HEK293 (cell line): ENCODE measurements around the gene POLDIP2.
A peak's percentile ranks its signal among the peaks of the same experiment; 100 is the strongest.

ENCODE experiments used
- CTCF ChIP-seq: fragments of 450-650 bp; formaldehyde crosslinking; IDR thresholded peaks from 2 replicates; pipeline ENCODE4 v1.5.1; 2016; ENCODE audit warnings: missing biosample characterization, missing genetic modification characterization
- GLI4 ChIP-seq: fragments of 450-650 bp; formaldehyde crosslinking; IDR thresholded peaks from 2 replicates; pipeline ENCODE4 v1.5.1; 2016; ENCODE audit warnings: missing biosample characterization, missing genetic modification characterization
- PRDM10 ChIP-seq: fragments of 450-650 bp; formaldehyde crosslinking; IDR thresholded peaks from 2 replicates; pipeline ENCODE4 v1.5.1; 2016; ENCODE audit warnings: missing biosample characterization, missing genetic modification characterization
- SP7 ChIP-seq: fragments of 450-650 bp; formaldehyde crosslinking; IDR thresholded peaks from 2 replicates; pipeline ENCODE4 v1.5.1; 2016; ENCODE audit warnings: missing biosample characterization, missing genetic modification characterization
- ZBTB20 ChIP-seq: fragments of 450-650 bp; formaldehyde crosslinking; IDR thresholded peaks from 2 replicates; pipeline ENCODE4 v1.5.1; 2016; ENCODE audit warnings: missing biosample characterization, missing genetic modification characterization
- ZNF148 ChIP-seq: fragments of 450-650 bp; formaldehyde crosslinking; IDR thresholded peaks from 2 replicates; pipeline ENCODE4 v1.5.0; 2017; ENCODE audit warnings: missing biosample characterization, missing genetic modification characterization, borderline replicate concordance
- ZNF223 ChIP-seq: fragments of 450-650 bp; formaldehyde crosslinking; IDR thresholded peaks from 2 replicates; pipeline ENCODE4 v1.5.1; 2016; ENCODE audit warnings: missing biosample characterization, missing genetic modification characterization
- ZNF23 ChIP-seq: fragments of 450-650 bp; formaldehyde crosslinking; IDR thresholded peaks from 2 replicates; pipeline ENCODE4 v1.5.1; 2016; ENCODE audit warnings: missing biosample characterization, missing genetic modification characterization, borderline replicate concordance
- ZNF426 ChIP-seq: fragments of 450-650 bp; formaldehyde crosslinking; IDR thresholded peaks from 2 replicates; pipeline ENCODE4 v1.5.1; 2017; ENCODE audit warnings: missing biosample characterization, missing genetic modification characterization, mild to moderate bottlenecking, inconsistent platforms, moderate library complexity
- ZNF571 ChIP-seq: fragments of 450-650 bp; formaldehyde crosslinking; IDR thresholded peaks from 2 replicates; pipeline ENCODE4 v1.5.0; 2017; ENCODE audit warnings: missing biosample characterization, missing genetic modification characterization
- ZNF704 ChIP-seq: fragments of 450-650 bp; formaldehyde crosslinking; IDR thresholded peaks from 2 replicates; pipeline ENCODE4 v1.5.1; 2016; ENCODE audit warnings: missing biosample characterization, missing genetic modification characterization
- ZNF785 ChIP-seq: fragments of 450-650 bp; formaldehyde crosslinking; IDR thresholded peaks from 2 replicates; pipeline ENCODE4 v1.5.1; 2016; ENCODE audit warnings: missing biosample characterization, missing genetic modification characterization
- ZSCAN5A ChIP-seq: fragments of 450-650 bp; formaldehyde crosslinking; IDR thresholded peaks from 2 replicates; pipeline ENCODE4 v1.5.1; 2016; ENCODE audit warnings: missing biosample characterization, missing genetic modification characterization
- TF ChIP-seq, protein P1 (sequence below): fragments of 450-650 bp; formaldehyde crosslinking; IDR thresholded peaks from 2 replicates; pipeline ENCODE4 v1.5.1; 2016; ENCODE audit warnings: missing biosample characterization, missing genetic modification characterization
- TF ChIP-seq, protein P2 (sequence below): fragments of 450-650 bp; formaldehyde crosslinking; IDR thresholded peaks from 2 replicates; pipeline ENCODE4 v1.5.1; 2016; ENCODE audit warnings: missing biosample characterization, missing genetic modification characterization
- TF ChIP-seq, protein P3 (sequence below): fragments of 450-650 bp; formaldehyde crosslinking; conservative IDR thresholded peaks from 2 replicates; pipeline ENCODE4 v1.5.1; 2016; ENCODE audit warnings: low read depth, missing biosample characterization, missing genetic modification characterization

The POLDIP2 gene

GRCh38 chr17:28335201-28335958 lies 21.9 kb downstream of the POLDIP2 start, which contains the start of the genes IFT20 and TNFAIP1 (continued):
- peak; percentile 84 for TF ChIP-seq CTCF (tag by site-specific recombination)
- TF ChIP-seq, protein P1, sequence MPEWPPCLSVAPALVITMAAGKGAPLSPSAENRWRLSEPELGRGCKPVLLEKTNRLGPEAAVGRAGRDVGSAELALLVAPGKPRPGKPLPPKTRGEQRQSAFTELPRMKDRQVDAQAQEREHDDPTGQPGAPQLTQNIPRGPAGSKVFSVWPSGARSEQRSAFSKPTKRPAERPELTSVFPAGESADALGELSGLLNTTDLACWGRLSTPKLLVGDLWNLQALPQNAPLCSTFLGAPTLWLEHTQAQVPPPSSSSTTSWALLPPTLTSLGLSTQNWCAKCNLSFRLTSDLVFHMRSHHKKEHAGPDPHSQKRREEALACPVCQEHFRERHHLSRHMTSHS (tag by site-specific recombination) = no peak
- peak; percentile 82 for TF ChIP-seq ZSCAN5A (tag by site-specific recombination)
- TF ChIP-seq, protein P2, sequence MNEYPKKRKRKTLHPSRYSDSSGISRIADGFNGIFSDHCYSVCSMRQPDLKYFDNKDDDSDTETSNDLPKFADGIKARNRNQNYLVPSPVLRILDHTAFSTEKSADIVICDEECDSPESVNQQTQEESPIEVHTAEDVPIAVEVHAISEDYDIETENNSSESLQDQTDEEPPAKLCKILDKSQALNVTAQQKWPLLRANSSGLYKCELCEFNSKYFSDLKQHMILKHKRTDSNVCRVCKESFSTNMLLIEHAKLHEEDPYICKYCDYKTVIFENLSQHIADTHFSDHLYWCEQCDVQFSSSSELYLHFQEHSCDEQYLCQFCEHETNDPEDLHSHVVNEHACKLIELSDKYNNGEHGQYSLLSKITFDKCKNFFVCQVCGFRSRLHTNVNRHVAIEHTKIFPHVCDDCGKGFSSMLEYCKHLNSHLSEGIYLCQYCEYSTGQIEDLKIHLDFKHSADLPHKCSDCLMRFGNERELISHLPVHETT (tag by site-specific recombination) = peak; percentile 90
- no peak for TF ChIP-seq ZNF571 (tag by site-specific recombination)
- peak; percentile 80; the same call in 1 of the 2 replicates for TF ChIP-seq ZBTB20 (tag by site-specific recombination)
- TF ChIP-seq PRDM10 = no peak; the same call in none of the 2 replicates
- TF ChIP-seq ZNF148 = 0 out of 2 replicates have a peak, but pooled peaks have one; percentile 61
- TF ChIP-seq GLI4 (tag by site-specific recombination) = no peak
- no peak for TF ChIP-seq ZNF23 (tag by site-specific recombination)
- TF ChIP-seq ZNF785 (tag by site-specific recombination) = no peak
- no peak; the same call in 1 of the 2 replicates for TF ChIP-seq ZNF223 (tag by site-specific recombination)
- no peak for TF ChIP-seq ZNF704 (tag by site-specific recombination)
- peak; percentile 86 for TF ChIP-seq SP7
- TF ChIP-seq ZNF426 (tag by site-specific recombination) = no peak
- TF ChIP-seq, protein P3, sequence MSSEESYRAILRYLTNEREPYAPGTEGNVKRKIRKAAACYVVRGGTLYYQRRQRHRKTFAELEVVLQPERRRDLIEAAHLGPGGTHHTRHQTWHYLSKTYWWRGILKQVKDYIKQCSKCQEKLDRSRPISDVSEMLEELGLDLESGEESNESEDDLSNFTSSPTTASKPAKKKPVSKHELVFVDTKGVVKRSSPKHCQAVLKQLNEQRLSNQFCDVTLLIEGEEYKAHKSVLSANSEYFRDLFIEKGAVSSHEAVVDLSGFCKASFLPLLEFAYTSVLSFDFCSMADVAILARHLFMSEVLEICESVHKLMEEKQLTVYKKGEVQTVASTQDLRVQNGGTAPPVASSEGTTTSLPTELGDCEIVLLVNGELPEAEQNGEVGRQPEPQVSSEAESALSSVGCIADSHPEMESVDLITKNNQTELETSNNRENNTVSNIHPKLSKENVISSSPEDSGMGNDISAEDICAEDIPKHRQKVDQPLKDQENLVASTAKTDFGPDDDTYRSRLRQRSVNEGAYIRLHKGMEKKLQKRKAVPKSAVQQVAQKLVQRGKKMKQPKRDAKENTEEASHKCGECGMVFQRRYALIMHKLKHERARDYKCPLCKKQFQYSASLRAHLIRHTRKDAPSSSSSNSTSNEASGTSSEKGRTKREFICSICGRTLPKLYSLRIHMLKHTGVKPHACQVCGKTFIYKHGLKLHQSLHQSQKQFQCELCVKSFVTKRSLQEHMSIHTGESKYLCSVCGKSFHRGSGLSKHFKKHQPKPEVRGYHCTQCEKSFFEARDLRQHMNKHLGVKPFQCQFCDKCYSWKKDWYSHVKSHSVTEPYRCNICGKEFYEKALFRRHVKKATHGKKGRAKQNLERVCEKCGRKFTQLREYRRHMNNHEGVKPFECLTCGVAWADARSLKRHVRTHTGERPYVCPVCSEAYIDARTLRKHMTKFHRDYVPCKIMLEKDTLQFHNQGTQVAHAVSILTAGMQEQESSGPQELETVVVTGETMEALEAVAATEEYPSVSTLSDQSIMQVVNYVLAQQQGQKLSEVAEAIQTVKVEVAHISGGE (tag by site-specific recombination) = peak; percentile 90
